ENCODE data around the gene EHD4.

GRCh38 chr15:41923401-41923997, 48.9 kb downstream of the EHD4 start:
- no peak for TF ChIP-seq CTCF (IDR thresholded peaks at IDR 0.05)
- no peak for TF ChIP-seq POLR2A (IDR thresholded peaks at IDR 0.05)
- no peak for TF ChIP-seq POLR2AphosphoS5 (IDR thresholded peaks at IDR 0.05; ENCODE audit: insufficient read depth in 1 of 2, low read depth in 1 of 2)

Data from vagina (tissue), 2 donors.